Spleen (tissue), 11 donors: ENCODE results near the gene TACC2. TPM values are rescaled to one million over a fixed set of nuclear protein-coding genes. Genes with fewer than 3 reads are reported as not detected.

Experiments used
- DNase-seq: peaks from one replicate; pipeline ENCODE4 v3.0.0-alpha.2; 2020
- H3K27ac ChIP-seq, 8 donors: fragments of 200-600 bp; sonication (generic) in 7 of 8; 1 replicate in 4 of 8; 2 replicates in 4 of 8; pipeline versions ENCODE4 v1.5.0 to v1.8.0; 2016 to 2021; ENCODE audit warnings: inconsistent platforms in 4 of 8, mild to moderate bottlenecking in 4 of 8, moderate library complexity in 1 of 8
- H3K27me3 ChIP-seq, 7 donors: fragments of 200-600 bp; sonication (generic) in 6 of 7; replicated peaks in 1 of 7; 1 replicate in 4 of 7; 2 replicates in 3 of 7; pipeline versions ENCODE4 v1.5.0 to v1.8.0; 2016 to 2021; ENCODE audit warnings: inconsistent platforms in 3 of 7, mild to moderate bottlenecking in 1 of 7
- H3K36me3 ChIP-seq, 6 donors: fragments of 200-600 bp; sonication (generic) in 5 of 6; 1 replicate in 4 of 6; 2 replicates in 2 of 6; pipeline versions ENCODE4 v1.5.0 to v1.8.0; 2016 to 2021; ENCODE audit warnings: inconsistent platforms in 2 of 6
- H3K4me1 ChIP-seq, 6 donors: fragments of 200-600 bp; sonication (generic) in 5 of 6; 1 replicate in 3 of 6; 2 replicates in 3 of 6; pipeline versions ENCODE4 v1.5.0 to v1.8.0; 2016 to 2021; ENCODE audit warnings: inconsistent platforms in 3 of 6
- H3K4me3 ChIP-seq, 8 donors: fragments of 200-600 bp; sonication (generic) in 7 of 8; 1 replicate in 4 of 8; 2 replicates in 4 of 8; pipeline versions ENCODE4 v1.5.0 to v1.8.0; 2016 to 2021; ENCODE audit warnings: inconsistent platforms in 4 of 8, mild to moderate bottlenecking in 4 of 8, moderate library complexity in 2 of 8
- H3K9me3 ChIP-seq, 8 donors: fragments of 200-600 bp; sonication (generic) in 7 of 8; 1 replicate in 4 of 8; 2 replicates in 4 of 8; pipeline versions ENCODE4 v1.5.0 to v1.8.0; 2016 to 2021; ENCODE audit warnings: inconsistent platforms in 4 of 8
- CTCF ChIP-seq, 11 experiments: fragments of 200-600 bp in 7 of 11; fragments of 450-650 bp in 4 of 11; sonication (generic) in 4 of 11; IDR thresholded peaks in 8 of 11; conservative IDR thresholded peaks in 3 of 11; 1 replicate in 7 of 11; 2 replicates in 4 of 11; pipeline versions ENCODE4 v1.4.0 to v1.8.0; 2016 to 2021; ENCODE audit warnings: antibody characterized with exemption in 11 of 11, inconsistent platforms in 4 of 11, mild to moderate bottlenecking in 1 of 11
- POLR2A ChIP-seq, 3 donors: fragments of 450-650 bp; IDR thresholded peaks; one replicate each; pipeline ENCODE4 v1.5.1; 2017; ENCODE audit warnings: antibody characterized with exemption in 3 of 3, mild to moderate bottlenecking in 1 of 3
- POLR2AphosphoS5 ChIP-seq, 3 donors: sonication (generic); formaldehyde crosslinking; IDR thresholded peaks; one replicate each; pipeline ENCODE4 v1.5.1; 2017; ENCODE audit warnings: antibody characterized with exemption in 3 of 3
- WGBS, 5 donors: extraction: QIAGEN DNeasy Blood & Tissue Kit in 3 of 5; methylation state at CpG; one replicate each; pipeline versions ENCODE4 v1.1.5 to v1.1.7; 2013 to 2018; 5-methylcytosine and 5-hydroxymethylcytosine counted together
- intact Hi-C: fragments of 100-400 bp; cut with DNase I; formaldehyde crosslinking; loops from one replicate; pipeline ENCODE4 v1.15.0; 2023; ENCODE audit warnings: low total_unique reads
- polyA plus RNA-seq, 3 donors: library from polyadenylated mRNA; stranded (reverse); fragments of 200-250 nt; gene quantifications; one replicate each; pipeline ENCODE4 v1.2.1, GENCODE V29; 2013
- total RNA-seq, 7 donors: library from RNA; depleted of rRNA in 3 of 7; stranded (reverse); fragments of >200 nt in 3 of 7; fragmentation: NEBNext Ultra II Directional in 4 of 7; extraction: Animal tissue kit (Norgen Biotek cat#: 25700) in 4 of 7; gene quantifications; one replicate each; pipeline versions ENCODE4 v1.1.0 to v1.2.1, GENCODE V29; 2016 to 2021
- donor health status: healthy with polysubstance abuse.
- donor health status: DM: no; HTN: no; CAD: no; lungs with moderate emphysema.
- donor health status: DM: no; HTN: no; CAD: no.
- donor health status: Bipolar disorder and iron deficiency.
- donor health status: healthy.
- donor health status: DM: no; HTN: no; CAD: no.
- donor health status: DM: yes; HTN: yes; CAD: no.

The TACC2 gene
- total and polyA plus RNA-seq, 10 donors = 2.4 to 13.9 (median 4.5) TPM

GRCh38 chr10:122295451-122295809 lies 306.5 kb downstream of the TACC2 start:
- DNase-seq = no peak
- intact Hi-C loops = loop anchor here (5.0 kb wide), 2 partner anchors 142 to 272 kb away; no protein-coding TSS in a partner anchor
- Histone ChIP-seq H3K4me1 (peaks cover 0 to 7% (median 4%) of the 10 kb centered on the region in 6 donors), H3K9me3 (no peaks in the 10 kb centered on the region), H3K4me3 (no peak overlapping the region), H3K27ac (no peak overlapping the region), H3K36me3 (no peaks in the 10 kb centered on the region), H3K27me3 (peaks cover 0 to 29% (median 0%) of the 10 kb centered on the region in 7 donors)
- 75 to 89% (median 83%) methylated on average over 4 of the region's 4 CpGs for WGBS, 5 donors
- TF ChIP-seq POLR2A (IDR thresholded peaks at IDR 0.05) = no peak
- no peak for TF ChIP-seq POLR2AphosphoS5 (IDR thresholded peaks at IDR 0.05)
- TF ChIP-seq CTCF (IDR thresholded peaks at IDR 0.05 in 8 of 11, conservative IDR thresholded peaks at IDR 0.05 in 3 of 11) = no peak

- 70 to 87% (median 75%) methylated on average over 8 of the region's 8 CpGs for WGBS, 5 donors
- Histone ChIP-seq H3K4me1 (peaks cover 0 to 7% (median 4%) of the 10 kb centered on the region in 6 donors), H3K9me3 (no peaks in the 10 kb centered on the region), H3K36me3 (no peaks in the 10 kb centered on the region), H3K4me3 (no peak overlapping the region), H3K27ac (no peak overlapping the region), H3K27me3 (peaks cover 0 to 29% (median 0%) of the 10 kb centered on the region in 7 donors)
- no peak for DNase-seq
- no peak for TF ChIP-seq CTCF (IDR thresholded peaks at IDR 0.05 in 8 of 11, conservative IDR thresholded peaks at IDR 0.05 in 3 of 11)
- no peak for TF ChIP-seq POLR2A (IDR thresholded peaks at IDR 0.05)
- intact Hi-C loops = loop anchor here (5.0 kb wide), 2 partner anchors 141 to 271 kb away; no protein-coding TSS in a partner anchor
Observed at GRCh38 chr10:122296363-122297120, 307.6 kb downstream of the TACC2 start.

- Histone ChIP-seq H3K9me3 (no peaks in the 10 kb centered on the region), H3K4me1 (peaks cover 0 to 7% (median 4%) of the 10 kb centered on the region in 6 donors), H3K27ac (no peak overlapping the region), H3K4me3 (no peak overlapping the region), H3K27me3 (peaks cover 0 to 29% (median 0%) of the 10 kb centered on the region in 7 donors), H3K36me3 (no peaks in the 10 kb centered on the region)
- DNase-seq = no peak
- intact Hi-C loops = loop anchor here (5.0 kb wide), 2 partner anchors 140 to 270 kb away; no protein-coding TSS in a partner anchor
- WGBS, 5 donors = 78 to 89% (median 84%) methylated on average over 8 of the region's 8 CpGs
- TF ChIP-seq POLR2A (IDR thresholded peaks at IDR 0.05) (no peak), POLR2AphosphoS5 (IDR thresholded peaks at IDR 0.05) (no peak), CTCF (IDR thresholded peaks at IDR 0.05 in 8 of 11, conservative IDR thresholded peaks at IDR 0.05 in 3 of 11) (no peak)
Observed at GRCh38 chr10:122297583-122297982, 308.6 kb downstream of the TACC2 start.

GRCh38 chr10:122298206-122298597 lies 309.2 kb downstream of the TACC2 start:
- 74 to 88% (median 82%) methylated on average over 6 of the region's 6 CpGs for WGBS, 5 donors
- DNase-seq = no peak
- Histone ChIP-seq H3K27ac (no peak overlapping the region), H3K36me3 (no peaks in the 10 kb centered on the region), H3K4me3 (no peak overlapping the region), H3K4me1 (peaks cover 0 to 7% (median 4%) of the 10 kb centered on the region in 6 donors), H3K27me3 (peaks cover 0 to 29% (median 0%) of the 10 kb centered on the region in 7 donors), H3K9me3 (no peaks in the 10 kb centered on the region)
- intact Hi-C loops = loop anchor here (5.0 kb wide), 2 partner anchors 139 to 269 kb away; no protein-coding TSS in a partner anchor
- no peak for TF ChIP-seq POLR2A (IDR thresholded peaks at IDR 0.05)
- no peak for TF ChIP-seq POLR2AphosphoS5 (IDR thresholded peaks at IDR 0.05)
- no peak for TF ChIP-seq CTCF (IDR thresholded peaks at IDR 0.05 in 8 of 11, conservative IDR thresholded peaks at IDR 0.05 in 3 of 11)
